GM12864 (cell line): ENCODE data around the gene DNAJC1.

ENCODE experiments used
- DNase-seq: peaks from one replicate; pipeline ENCODE4 v3.0.0-alpha.2; 2011; ENCODE audit warnings: low read depth
- H3K4me3 ChIP-seq: 2 replicates; pipeline ENCODE4 v1.5.1; 2011; ENCODE audit warnings: mild to moderate bottlenecking, low read depth, low read length, control low read depth
- CTCF ChIP-seq: IDR thresholded peaks from 2 replicates; pipeline ENCODE4 v1.5.1; 2011; ENCODE audit warnings: low read depth, mild to moderate bottlenecking, moderate library complexity, low read length, control low read depth, inconsistent platforms; ENCODE audit errors: missing control alignments

Gene DNAJC1

GRCh38 chr10:21989453-21990154 lies 13.9 kb downstream of the DNAJC1 start:
- DNase-seq = no peak
- H3K4me3 ChIP-seq = no peak overlapping the region
- TF ChIP-seq CTCF = peak; percentile 62

- DNase-seq = no peak
- no peak for TF ChIP-seq CTCF
- no peak overlapping the region for H3K4me3 ChIP-seq
Measured at GRCh38 chr10:21985541-21985940, 18.0 kb downstream of the DNAJC1 start.

- no peak for DNase-seq
- no peak for TF ChIP-seq CTCF
- H3K4me3 ChIP-seq = no peak overlapping the region
Measured at GRCh38 chr10:21981118-21981517, 22.4 kb downstream of the DNAJC1 start.

- no peak for DNase-seq
- H3K4me3 ChIP-seq = no peak overlapping the region
- TF ChIP-seq CTCF = no peak
Measured at GRCh38 chr10:21980691-21981090, 22.8 kb downstream of the DNAJC1 start.

- no peak overlapping the region for H3K4me3 ChIP-seq
- DNase-seq = no peak
- TF ChIP-seq CTCF = no peak
Measured at GRCh38 chr10:21978191-21978862, 25.2 kb downstream of the DNAJC1 start.

- no peak overlapping the region for H3K4me3 ChIP-seq
- no peak for DNase-seq
- no peak for TF ChIP-seq CTCF
Measured at GRCh38 chr10:21976739-21977138, 26.8 kb downstream of the DNAJC1 start.

GRCh38 chr10:21976280-21976679 lies 27.2 kb downstream of the DNAJC1 start:
- TF ChIP-seq CTCF = no peak
- no peak overlapping the region for H3K4me3 ChIP-seq
- no peak for DNase-seq
